GM18520 (cell line): ENCODE measurements around the gene PRPH.
A peak's percentile ranks its signal among the peaks of the same experiment; 100 is the strongest.
"Not testable (repeated sequence)": the region's sequence is repeated elsewhere in the genome, so short reads cannot be mapped to it uniquely, and the experiment has no call there.

Experiments used
- ATAC-seq: cut with Tn5 transposase; IDR thresholded peaks from one replicate; pipeline ENCODE4 v1.9.1; 2021; ENCODE audit not compliant: unreplicated experiment

Gene PRPH

GRCh38 chr12:49295082-49295936 is at the start of gene PRPH:
TSS of gene PRPH (plus strand) at chr12:49295147. CDS start at chr12:49295201, 54 bp downstream.
- no peak for ATAC-seq

GRCh38 chr12:49251357-49251756 is 43.6 kb upstream of the PRPH start:
- no peak for ATAC-seq

GRCh38 chr12:49253033-49253623 is 41.8 kb upstream of the PRPH start:
- no peak for ATAC-seq

- ATAC-seq = not testable (repeated sequence)
These were observed 39.5 kb upstream of the PRPH start for GRCh38 chr12:49255456-49255855.

- ATAC-seq = no peak
These were observed 38.9 kb upstream of the PRPH start for GRCh38 chr12:49255857-49256637.

- ATAC-seq = not testable (repeated sequence)
These were observed 37.3 kb upstream of the PRPH start for GRCh38 chr12:49257508-49258184.

GRCh38 chr12:49259452-49259851 is 35.5 kb upstream of the PRPH start:
- no peak for ATAC-seq

- no peak for ATAC-seq
These were observed 34.8 kb upstream of the PRPH start for GRCh38 chr12:49260166-49260565.

- no peak for ATAC-seq
These were observed 34.2 kb upstream of the PRPH start for GRCh38 chr12:49260571-49261363.

GRCh38 chr12:49261721-49262120 is 33.2 kb upstream of the PRPH start:
- ATAC-seq = no peak

- no peak for ATAC-seq
These were observed 31.6 kb upstream of the PRPH start for GRCh38 chr12:49263400-49263763.

GRCh38 chr12:49264466-49264872 is 30.5 kb upstream of the PRPH start:
- ATAC-seq = peak; percentile 17

GRCh38 chr12:49264873-49265792 is 29.8 kb upstream of the PRPH start, which contains the start of gene TUBA1C:
TSS of gene TUBA1C (plus strand) at chr12:49265082. CDS start at chr12:49265182, 100 bp downstream.
- peak; percentile 71 for ATAC-seq

- ATAC-seq = not testable (repeated sequence)
These were observed 25.8 kb upstream of the PRPH start for GRCh38 chr12:49269191-49269590.

GRCh38 chr12:49272790-49273725 is 21.9 kb upstream of the PRPH start:
- no peak for ATAC-seq

- ATAC-seq = no peak
These were observed 21.1 kb upstream of the PRPH start for GRCh38 chr12:49273726-49274395.

- no peak for ATAC-seq
These were observed 20.4 kb upstream of the PRPH start for GRCh38 chr12:49274396-49275069.
